ENCODE results near the gene IL11.

DNA sequence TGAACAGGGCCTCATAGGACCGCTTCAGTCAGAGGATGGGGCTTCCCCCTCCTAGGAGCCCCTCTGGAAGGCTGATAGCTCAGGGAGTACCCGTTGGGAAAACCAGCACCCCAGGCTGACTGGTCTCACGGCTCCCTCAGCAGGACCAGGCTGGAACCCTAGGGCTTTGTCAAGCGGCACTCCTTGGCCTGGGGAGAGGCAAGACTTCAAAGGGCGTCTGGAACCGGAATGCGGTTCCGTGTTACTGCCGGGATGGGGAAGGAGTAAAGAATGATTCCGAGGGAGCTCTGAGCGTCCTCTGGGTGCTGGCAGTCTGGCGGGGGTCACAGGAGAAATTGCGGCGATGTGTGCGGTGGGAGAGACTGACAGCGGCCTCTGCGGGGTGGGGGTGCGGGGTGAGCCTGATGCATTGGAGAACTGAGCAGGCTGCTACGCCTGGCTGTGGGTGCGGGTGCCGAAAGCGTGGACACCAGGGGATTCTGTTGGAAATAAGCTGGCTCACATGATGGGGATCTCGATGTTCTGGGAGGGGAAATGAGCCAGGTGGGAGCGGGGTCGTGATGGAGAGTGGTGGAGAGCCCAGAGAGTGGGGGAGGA lies 17.6 kb downstream of the IL11 start:
- no peak for TF ChIP-seq CTCF (IDR thresholded peaks at IDR 0.05; ENCODE audit: borderline replicate concordance, extremely low read depth, low read length, poor library complexity, severe bottlenecking)
- no peak for TF ChIP-seq EZH2 (IDR thresholded peaks at IDR 0.05; ENCODE audit: borderline replicate concordance, low read depth, low read length, severe bottlenecking)
